GM06990 (cell line): Measurements from ENCODE around the gene FAM222B.

ENCODE experiments used
- DNase-seq: peaks from one replicate; pipeline ENCODE4 v3.0.0-alpha.2; 2011; ENCODE audit not compliant: insufficient read length; ENCODE audit errors: extremely low read depth
- H3K27me3 ChIP-seq: replicated peaks from 2 replicates; pipeline ENCODE4 v1.6.0; 2011; ENCODE audit warnings: low read length; ENCODE audit not compliant: control insufficient read depth, insufficient read depth
- H3K36me3 ChIP-seq: 2 replicates; pipeline ENCODE4 v1.5.1; 2011; ENCODE audit warnings: low read length; ENCODE audit not compliant: control insufficient read depth, insufficient read depth
- H3K4me3 ChIP-seq: replicated peaks from 2 replicates; pipeline ENCODE4 v1.5.1; 2011; ENCODE audit warnings: low read depth, mild to moderate bottlenecking, control low read depth, low read length
- CTCF ChIP-seq: IDR thresholded peaks from 2 replicates; pipeline ENCODE4 v1.5.1; 2011; ENCODE audit warnings: low read length, control low read depth, mild to moderate bottlenecking, inconsistent platforms; ENCODE audit not compliant: insufficient read depth, poor library complexity, severe bottlenecking

FAM222B gene

DNA sequence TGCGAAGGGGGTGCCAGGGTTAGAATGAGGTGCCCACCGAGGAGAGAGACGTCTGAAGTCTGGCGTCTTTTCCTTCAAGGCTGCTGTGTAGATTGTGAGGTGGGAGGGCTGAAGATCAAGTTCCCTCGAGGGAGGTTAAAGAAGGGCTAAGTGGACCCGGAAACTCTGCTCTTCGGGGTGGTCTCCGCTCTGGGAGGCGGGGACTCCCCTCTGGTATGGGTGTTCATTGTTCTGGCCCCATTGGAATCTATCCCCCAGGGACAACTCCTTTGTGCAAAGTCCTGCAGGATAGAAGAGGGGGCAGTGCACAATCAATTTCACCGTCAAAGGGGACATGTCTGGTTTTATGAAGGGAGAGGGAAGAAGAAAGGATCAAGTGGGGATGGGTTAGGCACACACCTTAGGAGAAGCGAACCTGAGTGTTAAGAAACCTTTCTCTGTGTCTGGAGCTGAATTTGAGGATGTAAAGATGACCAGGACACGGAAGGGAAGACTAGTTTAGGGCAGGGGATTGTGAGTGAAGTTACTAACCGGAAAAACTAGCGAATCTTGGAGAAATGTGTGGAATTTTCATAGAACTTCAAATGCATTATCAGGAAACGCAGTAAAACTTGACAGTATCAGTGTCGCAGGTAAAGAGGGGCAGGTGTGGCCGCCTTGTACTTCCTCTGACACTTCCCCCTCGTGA lies 124.1 kb downstream of the FAM222B start:
- no peak for TF ChIP-seq CTCF
- peaks cover 17% of the 10 kb centered on the region for H3K36me3 ChIP-seq
- no peaks in the 10 kb centered on the region; the same call in 1 of the 2 replicates for H3K27me3 ChIP-seq
- no peak overlapping the region for H3K4me3 ChIP-seq
- DNase-seq = no peak

DNA sequence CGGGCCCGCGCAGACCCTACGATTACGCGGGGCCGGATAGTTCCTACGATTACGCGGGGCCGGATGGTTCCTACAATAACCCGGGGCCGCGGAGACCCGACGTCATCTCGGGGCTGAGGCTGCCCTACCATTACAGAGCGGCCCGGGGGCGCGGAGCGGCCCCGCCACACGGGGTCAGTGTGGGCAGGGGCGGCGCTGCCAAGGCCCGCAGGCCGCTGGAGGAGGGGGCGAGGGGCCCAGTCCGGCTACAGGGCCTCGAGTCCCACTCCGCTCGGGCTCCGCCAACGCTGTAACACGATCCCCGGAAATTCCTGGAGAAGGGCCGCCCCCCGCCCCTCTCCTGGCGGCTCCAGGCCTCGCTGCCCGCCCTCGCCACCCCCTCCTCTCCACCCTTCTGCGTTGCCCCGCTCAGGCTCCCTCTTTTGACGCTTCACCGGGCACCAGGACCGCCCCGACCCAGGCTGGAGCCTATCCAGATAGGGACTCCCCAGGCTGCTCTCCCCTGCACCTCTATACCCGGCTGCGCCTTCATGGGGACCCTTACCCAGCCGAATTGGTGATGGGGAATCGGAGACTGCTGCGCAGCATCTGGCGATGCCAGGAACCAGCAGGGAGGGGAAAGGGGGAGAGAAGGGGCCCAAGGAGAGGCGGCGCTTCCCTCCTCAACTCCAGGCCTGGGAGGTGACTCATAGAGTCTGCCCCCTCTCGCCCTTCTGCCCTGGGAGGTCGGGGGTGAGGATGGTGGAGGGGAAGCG lies 124.8 kb downstream of the FAM222B start, which contains the start of gene RAB34:
RAB34 (minus strand) TSS at position 291 of the 755 bp plus-strand sequence. CDS start 602 bp downstream, outside the sequence.
- peaks cover 15% of the 10 kb centered on the region for H3K36me3 ChIP-seq
- DNase-seq = peak; percentile 75
- TF ChIP-seq CTCF = no peak
- no peak within 1 kb of the TSS for H3K4me3 ChIP-seq
- no peaks in the 10 kb centered on the region; the same call in 1 of the 2 replicates for H3K27me3 ChIP-seq

- no peak overlapping the region for H3K4me3 ChIP-seq
- DNase-seq = peak; percentile 63
- H3K27me3 ChIP-seq = no peaks in the 10 kb centered on the region; the same call in 1 of the 2 replicates
- H3K36me3 ChIP-seq = peaks cover 10% of the 10 kb centered on the region
- no peak for TF ChIP-seq CTCF
Observed at GRCh38 chr17:28716740-28717577, 125.6 kb downstream of the FAM222B start.

DNA sequence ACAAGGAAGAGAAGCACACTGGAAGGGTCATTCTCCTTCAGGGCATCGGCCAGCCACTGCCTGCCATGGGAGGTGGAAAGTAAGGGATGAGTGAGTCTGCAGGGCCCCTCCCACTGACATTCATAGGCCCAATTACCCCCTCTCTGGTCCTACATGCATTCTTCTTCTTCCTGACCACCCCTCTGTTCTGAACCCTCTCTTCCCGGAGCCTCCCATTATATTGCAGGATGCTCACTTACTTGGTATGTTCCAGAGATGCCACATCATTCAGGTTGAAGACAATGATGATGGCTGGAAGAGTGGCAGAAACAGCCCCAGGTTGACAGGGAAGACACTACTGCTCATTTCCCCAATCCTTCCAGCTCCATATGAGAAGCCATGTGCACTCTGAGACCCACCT lies 127.4 kb downstream of the FAM222B start:
- Histone ChIP-seq H3K36me3 (no peaks in the 10 kb centered on the region), H3K27me3 (no peaks in the 10 kb centered on the region; the same call in 1 of the 2 replicates), H3K4me3 (no peak overlapping the region)
- TF ChIP-seq CTCF = no peak
- no peak for DNase-seq

GRCh38 chr17:28714281-28714680 lies 128.3 kb downstream of the FAM222B start:
- no peak for DNase-seq
- H3K27me3 ChIP-seq = no peaks in the 10 kb centered on the region; the same call in 1 of the 2 replicates
- TF ChIP-seq CTCF = no peak
- H3K36me3 ChIP-seq = no peaks in the 10 kb centered on the region
- H3K4me3 ChIP-seq = no peak overlapping the region
